Stomach smooth muscle (tissue), 2 donors: ENCODE results near the gene OR7C1.
"Not testable (repeated sequence)": the region's sequence is repeated elsewhere in the genome, so short reads cannot be mapped to it uniquely, and the experiment has no call there.

ENCODE experiments used
- H3K27ac ChIP-seq: one replicate; pipeline ENCODE4 v1.7.0; 2013; ENCODE audit warnings: mild to moderate bottlenecking, low read length, inconsistent platforms
- H3K27me3 ChIP-seq, 2 donors: one replicate each; pipeline ENCODE4 v1.7.0; 2013; ENCODE audit warnings: low read length in 2 of 2; ENCODE audit not compliant: insufficient read depth in 2 of 2, control insufficient read depth in 1 of 2
- H3K36me3 ChIP-seq, 2 donors: one replicate each; pipeline ENCODE4 v1.7.0; 2013; ENCODE audit warnings: low read length in 2 of 2; ENCODE audit not compliant: control insufficient read depth in 2 of 2, insufficient read depth in 2 of 2
- H3K4me1 ChIP-seq: one replicate; pipeline ENCODE4 v1.7.0; 2013; ENCODE audit warnings: low read length; ENCODE audit not compliant: control insufficient read depth, insufficient read depth
- H3K4me3 ChIP-seq, 2 donors: one replicate each; pipeline ENCODE4 v1.7.0; 2013; ENCODE audit warnings: low read length in 2 of 2
- H3K9ac ChIP-seq, 2 donors: one replicate each; pipeline ENCODE4 v1.7.0; 2013; ENCODE audit warnings: low read length in 2 of 2, mild to moderate bottlenecking in 1 of 2
- H3K9me3 ChIP-seq, 2 donors: one replicate each; pipeline ENCODE4 v1.7.0; 2013; ENCODE audit warnings: low read length in 2 of 2; ENCODE audit not compliant: control insufficient read depth in 2 of 2
- donor health status: healthy.
- donor health status: Pancreatic carcinoma.

The OR7C1 gene

DNA sequence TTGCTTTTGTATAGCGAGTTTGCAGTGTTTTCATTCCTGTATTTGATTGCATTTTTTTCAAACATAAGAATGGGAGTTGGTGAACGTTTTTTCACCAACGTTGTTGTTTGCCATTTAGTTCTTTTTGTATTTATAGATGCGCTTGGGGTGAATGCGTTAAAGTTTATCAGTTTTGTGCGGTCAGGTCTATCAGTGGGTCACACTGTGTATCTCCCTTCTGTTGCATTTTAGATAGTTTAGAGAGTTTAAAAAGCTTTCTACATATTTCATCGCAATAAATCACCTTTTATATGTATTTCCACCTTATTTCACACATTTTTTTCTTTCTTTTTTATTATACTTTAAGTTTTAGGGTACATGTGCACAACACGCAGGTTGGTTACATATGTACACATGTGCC lies 16.4 kb downstream of the OR7C1 start:
- H3K27ac ChIP-seq, result no peak overlapping the region

DNA sequence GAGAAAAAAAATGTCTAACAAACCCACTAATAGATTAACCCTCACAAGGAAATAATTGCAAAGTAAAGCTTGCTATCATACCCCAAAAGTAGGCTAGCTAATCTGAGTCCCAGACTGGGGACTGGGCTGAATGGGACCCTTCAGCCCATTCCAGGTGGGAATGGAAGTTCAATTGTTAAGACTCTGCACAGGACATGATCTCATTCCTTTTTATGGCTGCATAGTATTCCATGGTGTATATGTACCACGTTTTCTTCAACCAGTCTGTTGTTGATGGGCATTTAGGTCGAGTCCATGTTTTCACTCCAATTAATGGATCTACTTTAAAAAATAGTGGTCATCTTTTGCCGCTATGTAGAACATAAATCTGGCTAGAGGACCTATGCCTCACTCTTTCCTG lies 17.9 kb downstream of the OR7C1 start:
- Histone ChIP-seq H3K27me3 (no peaks in the 10 kb centered on the region), H3K9ac (no peak overlapping the region), H3K9me3 (peaks cover 0 to 5% of the 10 kb centered on the region in 2 donors), H3K27ac (no peak overlapping the region), H3K36me3 (no peaks in the 10 kb centered on the region), H3K4me3 (no peak overlapping the region), H3K4me1 (no peaks in the 10 kb centered on the region)

More for the DNA sequence above, 16.4 kb downstream of the OR7C1 start:
- Histone ChIP-seq H3K9me3 (peaks cover 0 to 5% of the 10 kb centered on the region in 2 donors), H3K9ac (no peak overlapping the region), H3K27me3 (no peaks in the 10 kb centered on the region), H3K4me1 (no peaks in the 10 kb centered on the region), H3K36me3 (no peaks in the 10 kb centered on the region), H3K4me3 (no peak overlapping the region)

DNA sequence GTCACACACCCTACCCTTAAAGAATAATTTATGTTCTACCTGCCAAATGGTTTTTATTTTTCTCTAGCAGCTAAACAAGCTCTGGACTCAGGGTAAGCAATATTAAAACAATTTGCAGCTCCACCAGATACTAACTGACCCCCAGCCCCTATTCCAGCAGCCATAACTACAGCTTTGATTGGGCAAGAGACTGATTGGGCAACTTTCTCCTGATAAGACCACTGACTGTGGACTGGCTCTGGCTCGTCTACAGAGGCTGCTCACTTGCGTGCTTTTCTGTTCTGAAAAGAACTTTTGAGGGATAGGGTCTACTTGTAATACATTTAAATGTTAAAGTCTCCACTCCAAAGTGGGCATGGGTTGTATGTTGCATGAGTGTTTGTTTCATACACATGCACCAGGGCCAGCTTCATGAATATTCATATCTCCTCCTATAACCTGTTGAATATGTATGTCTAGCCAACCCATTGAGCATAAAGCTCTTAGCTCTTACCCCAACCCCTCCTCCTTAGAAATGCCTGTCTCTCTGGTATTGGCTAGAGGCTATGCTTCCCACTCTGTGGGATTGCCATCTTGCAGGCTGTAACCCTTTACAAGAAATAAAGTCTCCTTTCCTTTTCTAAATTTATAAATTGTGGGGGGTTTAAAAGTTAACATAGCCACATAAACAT lies 19.9 kb downstream of the OR7C1 start:
- Histone ChIP-seq H3K9ac (no peak overlapping the region), H3K27ac (no peak overlapping the region), H3K36me3 (no peaks in the 10 kb centered on the region), H3K9me3 (peaks cover 0 to 5% of the 10 kb centered on the region in 2 donors), H3K4me3 (no peak overlapping the region), H3K4me1 (no peaks in the 10 kb centered on the region), H3K27me3 (no peaks in the 10 kb centered on the region)

DNA sequence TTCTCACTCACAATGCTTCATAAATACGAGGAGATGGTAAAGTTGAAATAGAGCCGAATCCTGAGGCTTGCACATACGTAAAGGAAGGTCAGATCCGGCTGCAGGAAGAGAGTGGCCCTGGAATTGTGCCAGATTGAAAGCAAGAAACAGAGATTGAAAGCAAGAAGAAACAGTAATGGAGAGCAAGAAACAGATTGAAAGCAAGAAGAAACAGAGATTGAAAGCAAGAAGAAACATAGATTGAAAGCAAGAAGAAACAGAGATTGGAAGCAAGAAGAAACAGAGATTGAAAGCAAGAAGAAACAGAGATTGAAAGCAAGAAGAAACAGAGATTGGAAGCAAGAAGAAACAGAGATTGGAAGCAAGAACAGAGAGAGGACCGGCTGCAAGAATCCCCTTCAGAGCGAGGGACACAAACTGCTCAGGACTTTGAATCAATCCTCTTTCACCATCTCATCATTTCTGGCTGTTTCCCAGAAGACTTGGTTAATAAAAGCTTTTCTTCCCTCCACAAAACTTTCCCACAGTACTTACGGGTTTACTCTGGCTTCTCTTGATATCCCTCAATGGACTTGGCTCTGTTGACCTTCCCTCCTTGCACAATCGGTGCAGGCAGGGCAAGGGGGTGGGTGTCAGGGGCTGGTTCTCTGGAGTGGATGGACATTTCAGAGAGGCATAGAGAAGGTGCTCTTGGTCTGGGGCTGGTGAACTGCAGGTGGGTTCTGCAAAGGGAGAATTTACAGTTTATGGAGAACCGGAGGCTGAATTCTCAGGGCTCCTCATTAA lies 25.5 kb downstream of the OR7C1 start:
- H3K27ac ChIP-seq, result no peak overlapping the region
- H3K4me1 ChIP-seq, result no peaks in the 10 kb centered on the region
- H3K36me3 ChIP-seq, result no peaks in the 10 kb centered on the region
- H3K9ac ChIP-seq, result no peak overlapping the region
- H3K9me3 ChIP-seq, result no peaks in the 10 kb centered on the region
- no peak overlapping the region for H3K4me3 ChIP-seq
- H3K27me3 ChIP-seq, result no peaks in the 10 kb centered on the region

DNA sequence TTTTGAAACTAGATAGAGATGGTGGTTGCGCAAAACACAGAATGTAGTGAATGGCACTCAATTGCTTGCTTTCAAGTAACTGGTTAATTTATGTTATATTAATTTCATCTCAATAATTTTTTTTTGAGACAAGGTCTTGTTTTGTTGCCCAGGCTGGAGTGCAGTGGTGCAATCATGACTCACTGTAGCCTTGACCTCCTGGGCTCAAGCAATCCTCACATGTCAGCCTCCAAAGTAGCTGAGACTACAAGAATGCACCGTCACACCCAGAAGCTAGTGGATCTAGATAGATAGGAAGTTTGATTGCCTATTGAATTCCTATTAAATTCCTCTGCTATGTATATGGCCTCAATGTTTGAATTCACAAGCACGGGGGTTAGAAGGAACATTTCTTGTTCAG lies 30.2 kb downstream of the OR7C1 start:
- Histone ChIP-seq H3K9ac (no peak overlapping the region), H3K36me3 (no peaks in the 10 kb centered on the region), H3K27ac (no peak overlapping the region), H3K27me3 (no peaks in the 10 kb centered on the region), H3K4me3 (no peak overlapping the region), H3K4me1 (no peaks in the 10 kb centered on the region), H3K9me3 (no peaks in the 10 kb centered on the region)

DNA sequence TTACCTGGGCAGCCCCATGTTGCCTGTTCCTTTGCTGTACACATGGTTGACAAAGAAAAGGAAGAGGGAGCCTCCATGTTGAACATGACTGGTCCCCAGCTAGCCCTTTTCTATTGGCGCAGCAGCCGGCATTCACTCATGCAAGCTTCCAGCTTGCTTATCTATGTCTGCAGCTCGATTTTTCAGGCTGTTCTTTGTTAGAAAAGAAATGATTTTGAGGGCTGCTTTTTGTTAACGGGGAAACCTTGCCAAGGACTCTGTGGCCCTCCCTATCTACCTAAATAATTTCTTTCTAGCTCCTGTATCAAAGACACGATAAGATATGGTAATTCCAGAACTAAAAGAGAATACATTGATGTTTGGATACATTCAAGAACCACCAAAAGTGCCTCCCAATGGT lies 36.2 kb downstream of the OR7C1 start:
- Histone ChIP-seq H3K36me3 (no peaks in the 10 kb centered on the region), H3K4me1 (no peaks in the 10 kb centered on the region), H3K27me3 (no peaks in the 10 kb centered on the region), H3K9me3 (no peaks in the 10 kb centered on the region), H3K27ac (no peak overlapping the region), H3K4me3 (no peak overlapping the region), H3K9ac (no peak overlapping the region)

DNA sequence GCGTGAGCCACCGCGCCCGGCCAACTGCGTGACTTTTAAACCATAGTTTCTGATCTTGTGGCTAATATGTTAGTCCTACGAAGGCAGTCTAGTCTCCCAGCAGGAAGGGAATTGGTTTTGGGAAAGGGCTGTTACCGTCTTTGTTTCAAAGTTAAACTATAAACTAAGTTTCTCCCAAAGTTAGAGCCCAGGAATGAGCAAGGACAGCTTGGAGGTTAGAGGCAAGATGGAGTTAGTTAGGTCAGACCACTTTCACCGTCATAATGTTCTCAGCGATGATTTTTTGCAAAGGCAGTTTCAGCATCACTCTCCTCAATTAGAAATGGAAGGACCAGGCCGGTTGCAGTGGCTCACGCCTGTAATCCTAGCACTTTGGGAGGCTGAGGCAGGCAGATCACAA lies 39.0 kb downstream of the OR7C1 start:
- H3K36me3 ChIP-seq, result no peaks in the 10 kb centered on the region
- no peaks in the 10 kb centered on the region for H3K9me3 ChIP-seq
- no peak overlapping the region for H3K9ac ChIP-seq

DNA sequence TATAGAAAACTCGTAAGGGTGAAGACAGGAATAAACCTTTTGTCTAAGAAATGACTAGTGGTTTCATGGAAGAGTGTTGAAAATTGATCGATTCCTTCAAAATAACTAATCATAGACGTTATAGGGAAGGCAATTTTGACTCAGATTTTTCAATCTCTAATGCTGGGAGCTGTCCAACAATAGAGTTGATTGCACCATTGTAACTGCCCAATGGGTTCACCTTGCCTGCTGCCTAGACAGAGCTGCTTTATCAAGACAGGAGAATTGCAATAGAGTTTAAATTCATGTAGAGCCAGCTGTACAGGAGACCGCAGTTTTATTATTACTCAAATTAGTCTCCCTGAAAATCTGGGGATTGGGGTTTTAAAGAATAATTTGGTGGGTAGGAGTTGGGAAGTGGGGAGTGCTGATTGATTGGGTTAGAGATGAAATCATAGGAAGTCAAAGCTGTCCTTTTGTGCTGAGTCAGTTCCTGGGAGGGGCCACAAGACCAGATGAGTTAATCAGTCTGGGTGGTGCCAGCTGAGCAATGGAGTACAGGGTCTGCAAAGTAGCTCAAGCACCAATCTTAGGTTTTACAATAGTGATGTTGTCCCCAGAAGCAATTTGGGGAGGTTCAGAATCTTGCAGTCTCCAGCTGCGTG lies 39.8 kb downstream of the OR7C1 start:
- H3K36me3 ChIP-seq, result no peaks in the 10 kb centered on the region
- H3K9me3 ChIP-seq, result no peaks in the 10 kb centered on the region
- H3K4me1 ChIP-seq, result no peaks in the 10 kb centered on the region
- no peak overlapping the region for H3K27ac ChIP-seq
- no peak overlapping the region for H3K9ac ChIP-seq
- H3K4me3 ChIP-seq, result no peak overlapping the region
- no peaks in the 10 kb centered on the region for H3K27me3 ChIP-seq

More for the DNA sequence above, 39.0 kb downstream of the OR7C1 start:
- H3K27ac ChIP-seq, result no peak overlapping the region
- H3K4me1 ChIP-seq, result no peaks in the 10 kb centered on the region
- no peak overlapping the region for H3K4me3 ChIP-seq
- no peaks in the 10 kb centered on the region for H3K27me3 ChIP-seq

DNA sequence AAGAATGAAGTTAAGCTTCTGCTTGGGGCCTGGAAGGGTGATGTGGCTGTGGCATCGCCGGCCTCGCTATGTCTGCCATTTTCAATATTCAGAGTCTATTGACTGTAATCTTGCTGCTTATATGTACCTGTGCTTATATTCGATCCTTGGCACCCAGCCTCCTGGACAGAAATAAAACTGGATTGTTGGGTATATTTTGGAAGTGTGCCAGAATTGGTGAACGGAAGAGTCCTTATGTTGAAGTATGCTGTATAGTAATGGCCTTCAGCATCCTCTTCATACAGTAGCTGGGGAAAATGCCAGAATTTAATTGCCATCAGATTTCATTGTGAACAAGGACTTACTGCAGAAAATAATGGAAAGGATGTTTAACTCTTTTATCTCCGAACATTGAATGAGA lies 42.7 kb downstream of the OR7C1 start:
- H3K36me3 ChIP-seq, H3K27me3 ChIP-seq, H3K4me3 ChIP-seq, H3K4me1 ChIP-seq, H3K9ac ChIP-seq, H3K9me3 ChIP-seq, H3K27ac ChIP-seq: not testable (repeated sequence)

DNA sequence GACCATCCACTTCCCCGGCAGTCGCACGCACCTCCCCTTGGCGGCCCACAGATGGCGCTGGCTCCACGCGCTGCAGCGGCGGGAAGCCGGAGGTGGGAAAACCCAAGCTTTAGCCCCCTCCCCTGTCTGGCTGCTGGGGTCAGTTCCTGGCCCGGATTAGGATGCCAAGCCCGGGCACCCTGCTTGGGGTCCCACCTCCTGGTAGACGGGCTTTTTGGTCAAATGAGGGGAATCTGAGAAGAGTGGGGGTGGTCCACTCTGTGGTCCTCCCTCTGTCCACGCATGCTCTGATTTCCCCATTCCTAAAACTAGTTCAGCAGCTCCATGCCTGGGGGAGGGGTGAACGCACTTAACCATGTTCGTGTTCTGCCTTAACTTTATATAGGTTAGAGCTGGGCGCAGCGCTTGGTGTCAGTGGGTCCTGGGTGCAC lies 48.5 kb downstream of the OR7C1 start:
- no peak overlapping the region for H3K9ac ChIP-seq
- H3K36me3 ChIP-seq, result no peaks in the 10 kb centered on the region
- H3K9me3 ChIP-seq, result no peaks in the 10 kb centered on the region
- H3K27me3 ChIP-seq, result peaks cover 2 to 3% of the 10 kb centered on the region in 2 donors
- H3K4me1 ChIP-seq, result no peaks in the 10 kb centered on the region
- no peak overlapping the region for H3K27ac ChIP-seq
- no peak overlapping the region for H3K4me3 ChIP-seq
